K562 (cell line): Measurements from ENCODE around the gene EPHX1. TPM values are rescaled to one million over a fixed set of nuclear protein-coding genes. Genes with fewer than 3 reads are reported as not detected.

ENCODE experiments used
- CBX5 ChIP-seq: IDR thresholded peaks from 2 replicates; pipeline ENCODE4 v1.6.1; 2014; ENCODE audit warnings: low read depth, borderline replicate concordance
- EP400 ChIP-seq: fragments of 450-650 bp; IDR thresholded peaks from 2 replicates; pipeline ENCODE4 v1.6.1; 2017; ENCODE audit warnings: antibody characterized with exemption, mild to moderate bottlenecking, moderate library complexity
- EZH2 ChIP-seq: IDR thresholded peaks from 2 replicates; pipeline ENCODE4 v1.6.1; 2012; ENCODE audit warnings: low read depth, mild to moderate bottlenecking, inconsistent platforms, low read length, borderline replicate concordance
- NFIX ChIP-seq: fragments of 250-450 bp; sonication (Bioruptor Pico); IDR thresholded peaks from 2 replicates; pipeline ENCODE4 v1.4.0; 2020; ENCODE audit warnings: low read depth, mild to moderate bottlenecking, moderate library complexity
- NUFIP1 ChIP-seq: fragments of 450-650 bp; IDR thresholded peaks from 2 replicates; pipeline ENCODE4 v1.6.1; 2018; ENCODE audit not compliant: partially characterized antibody
- POLR2A ChIP-seq: fragments of 450-650 bp; conservative IDR thresholded peaks from 2 replicates; pipeline ENCODE4 v1.6.1; 2016
- SAFB2 ChIP-seq: fragments of 200-400 bp; formaldehyde crosslinking; IDR thresholded peaks from 2 replicates; pipeline ENCODE4 v1.6.1; 2018; ENCODE audit warnings: borderline replicate concordance, low read length, low read depth, moderate library complexity; ENCODE audit not compliant: severe bottlenecking
- SIN3A ChIP-seq, 2 experiments: fragments of 150-350 bp in 1 of 2; IDR thresholded peaks; 2 replicates each; pipeline ENCODE4 v1.6.1; 2011 to 2016; ENCODE audit warnings: borderline replicate concordance in 2 of 2, low read depth in 2 of 2, low read length in 2 of 2, mild to moderate bottlenecking in 2 of 2, moderate library complexity in 2 of 2; ENCODE audit not compliant: control insufficient read depth in 1 of 2
- SMARCA5 ChIP-seq: fragments of 450-650 bp; IDR thresholded peaks from 2 replicates; pipeline ENCODE4 v1.6.1; 2016
- STAT5A ChIP-seq: IDR thresholded peaks from 2 replicates; pipeline ENCODE4 v1.6.1; 2012; ENCODE audit warnings: low read length, inconsistent platforms, borderline replicate concordance
- XRCC5 ChIP-seq: fragments of 200-400 bp; formaldehyde crosslinking; IDR thresholded peaks from 2 replicates; pipeline ENCODE4 v1.6.1; 2017; ENCODE audit warnings: low read depth, mild to moderate bottlenecking, low read length
- ZNF282 ChIP-seq: sonication (generic); formaldehyde crosslinking; IDR thresholded peaks from 2 replicates; pipeline ENCODE4 v1.8.1; 2023; ENCODE audit warnings: missing genetic modification reagents
- ZSCAN29 ChIP-seq: fragments of 450-650 bp; IDR thresholded peaks from 2 replicates; pipeline ENCODE4 v1.6.1; 2017
- polyA plus RNA-seq, 8 experiments: library from polyadenylated mRNA; depleted of rRNA in 4 of 8; stranded (reverse) in 5 of 8; unstranded in 3 of 8; fragments of >200 nt; fragmentation: Nextera tagmentation in 2 of 8; fragmentation: Illumina TruSeq in 1 of 8; extraction: Ambion mirVana in 2 of 8; extraction: Trizol in 1 of 8; gene quantifications; 2 replicates each; pipeline versions ENCODE4 v1.2.1 to v1.2.3, GENCODE V29; 2011 to 2014; ENCODE audit warnings: inconsistent platforms in 1 of 8, missing spikeins in 1 of 8
- total RNA-seq, 7 experiments: library from RNA; depleted of rRNA in 6 of 7; stranded (reverse); fragments of >200 nt in 6 of 7; fragmentation: Illumina TruSeq in 2 of 7; extraction: Trizol in 2 of 7; gene quantifications; 2 replicates each; pipeline versions ENCODE4 v1.2.1 to v1.2.3, GENCODE V29; 2011 to 2021; ENCODE audit warnings: low replicate concordance in 1 of 7
- TF ChIP-seq, protein P1 (sequence below): sonication (generic); formaldehyde crosslinking; IDR thresholded peaks from 2 replicates; pipeline ENCODE4 v1.8.1; 2023; ENCODE audit warnings: mild to moderate bottlenecking, missing genetic modification reagents
- TF ChIP-seq, protein P2 (sequence below), 2 experiments: fragments of 450-650 bp; IDR thresholded peaks; 2 replicates each; pipeline ENCODE4 v1.6.1; 2016; ENCODE audit warnings: mild to moderate bottlenecking in 2 of 2, borderline replicate concordance in 1 of 2, low read depth in 1 of 2, moderate library complexity in 1 of 2
- TF ChIP-seq, protein P3 (sequence below): sonication (generic); formaldehyde crosslinking; IDR thresholded peaks from 2 replicates; pipeline ENCODE4 v1.8.1; 2023; ENCODE audit warnings: mild to moderate bottlenecking, missing genetic modification reagents

EPHX1 gene
- total and polyA plus RNA-seq, 9 of the 15 experiments (the other 6 are each of a cell fraction or from before 2014, with no cell fraction given) = 0.21 to 27.0 (median 6.7) TPM

GRCh38 chr1:225881959-225882693, 72.2 kb downstream of the EPHX1 start, which contains the start of gene TMEM63A (continued):
- TF ChIP-seq STAT5A (no peak), NUFIP1 (no peak), SAFB2 (no peak), EZH2 (no peak), NFIX (CRISPR knock-in tag) (no peak), SIN3A (IDR thresholded peaks at IDR 0.05; ENCODE audit: borderline replicate concordance in 2 of 2, control insufficient read depth in 1 of 2, low read depth in 2 of 2, low read length in 2 of 2) (peak; percentile 6 to 53; a peak in 3 of 4 replicates), XRCC5 (no peak), ZSCAN29 (no peak), POLR2A (peak; percentile 87), ZNF282 (CRISPR knock-in tag) (0 out of 2 replicates have a peak, but pooled peaks have one; percentile 69), CBX5 (0 out of 2 replicates have a peak, but pooled peaks have one; percentile 10), SMARCA5 (no peak), EP400 (peak; percentile 69; the same call in 1 of the 2 replicates)
- TF ChIP-seq, protein P1, sequence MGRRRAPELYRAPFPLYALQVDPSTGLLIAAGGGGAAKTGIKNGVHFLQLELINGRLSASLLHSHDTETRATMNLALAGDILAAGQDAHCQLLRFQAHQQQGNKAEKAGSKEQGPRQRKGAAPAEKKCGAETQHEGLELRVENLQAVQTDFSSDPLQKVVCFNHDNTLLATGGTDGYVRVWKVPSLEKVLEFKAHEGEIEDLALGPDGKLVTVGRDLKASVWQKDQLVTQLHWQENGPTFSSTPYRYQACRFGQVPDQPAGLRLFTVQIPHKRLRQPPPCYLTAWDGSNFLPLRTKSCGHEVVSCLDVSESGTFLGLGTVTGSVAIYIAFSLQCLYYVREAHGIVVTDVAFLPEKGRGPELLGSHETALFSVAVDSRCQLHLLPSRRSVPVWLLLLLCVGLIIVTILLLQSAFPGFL (CRISPR knock-in tag) = no peak
- TF ChIP-seq, protein P2, sequence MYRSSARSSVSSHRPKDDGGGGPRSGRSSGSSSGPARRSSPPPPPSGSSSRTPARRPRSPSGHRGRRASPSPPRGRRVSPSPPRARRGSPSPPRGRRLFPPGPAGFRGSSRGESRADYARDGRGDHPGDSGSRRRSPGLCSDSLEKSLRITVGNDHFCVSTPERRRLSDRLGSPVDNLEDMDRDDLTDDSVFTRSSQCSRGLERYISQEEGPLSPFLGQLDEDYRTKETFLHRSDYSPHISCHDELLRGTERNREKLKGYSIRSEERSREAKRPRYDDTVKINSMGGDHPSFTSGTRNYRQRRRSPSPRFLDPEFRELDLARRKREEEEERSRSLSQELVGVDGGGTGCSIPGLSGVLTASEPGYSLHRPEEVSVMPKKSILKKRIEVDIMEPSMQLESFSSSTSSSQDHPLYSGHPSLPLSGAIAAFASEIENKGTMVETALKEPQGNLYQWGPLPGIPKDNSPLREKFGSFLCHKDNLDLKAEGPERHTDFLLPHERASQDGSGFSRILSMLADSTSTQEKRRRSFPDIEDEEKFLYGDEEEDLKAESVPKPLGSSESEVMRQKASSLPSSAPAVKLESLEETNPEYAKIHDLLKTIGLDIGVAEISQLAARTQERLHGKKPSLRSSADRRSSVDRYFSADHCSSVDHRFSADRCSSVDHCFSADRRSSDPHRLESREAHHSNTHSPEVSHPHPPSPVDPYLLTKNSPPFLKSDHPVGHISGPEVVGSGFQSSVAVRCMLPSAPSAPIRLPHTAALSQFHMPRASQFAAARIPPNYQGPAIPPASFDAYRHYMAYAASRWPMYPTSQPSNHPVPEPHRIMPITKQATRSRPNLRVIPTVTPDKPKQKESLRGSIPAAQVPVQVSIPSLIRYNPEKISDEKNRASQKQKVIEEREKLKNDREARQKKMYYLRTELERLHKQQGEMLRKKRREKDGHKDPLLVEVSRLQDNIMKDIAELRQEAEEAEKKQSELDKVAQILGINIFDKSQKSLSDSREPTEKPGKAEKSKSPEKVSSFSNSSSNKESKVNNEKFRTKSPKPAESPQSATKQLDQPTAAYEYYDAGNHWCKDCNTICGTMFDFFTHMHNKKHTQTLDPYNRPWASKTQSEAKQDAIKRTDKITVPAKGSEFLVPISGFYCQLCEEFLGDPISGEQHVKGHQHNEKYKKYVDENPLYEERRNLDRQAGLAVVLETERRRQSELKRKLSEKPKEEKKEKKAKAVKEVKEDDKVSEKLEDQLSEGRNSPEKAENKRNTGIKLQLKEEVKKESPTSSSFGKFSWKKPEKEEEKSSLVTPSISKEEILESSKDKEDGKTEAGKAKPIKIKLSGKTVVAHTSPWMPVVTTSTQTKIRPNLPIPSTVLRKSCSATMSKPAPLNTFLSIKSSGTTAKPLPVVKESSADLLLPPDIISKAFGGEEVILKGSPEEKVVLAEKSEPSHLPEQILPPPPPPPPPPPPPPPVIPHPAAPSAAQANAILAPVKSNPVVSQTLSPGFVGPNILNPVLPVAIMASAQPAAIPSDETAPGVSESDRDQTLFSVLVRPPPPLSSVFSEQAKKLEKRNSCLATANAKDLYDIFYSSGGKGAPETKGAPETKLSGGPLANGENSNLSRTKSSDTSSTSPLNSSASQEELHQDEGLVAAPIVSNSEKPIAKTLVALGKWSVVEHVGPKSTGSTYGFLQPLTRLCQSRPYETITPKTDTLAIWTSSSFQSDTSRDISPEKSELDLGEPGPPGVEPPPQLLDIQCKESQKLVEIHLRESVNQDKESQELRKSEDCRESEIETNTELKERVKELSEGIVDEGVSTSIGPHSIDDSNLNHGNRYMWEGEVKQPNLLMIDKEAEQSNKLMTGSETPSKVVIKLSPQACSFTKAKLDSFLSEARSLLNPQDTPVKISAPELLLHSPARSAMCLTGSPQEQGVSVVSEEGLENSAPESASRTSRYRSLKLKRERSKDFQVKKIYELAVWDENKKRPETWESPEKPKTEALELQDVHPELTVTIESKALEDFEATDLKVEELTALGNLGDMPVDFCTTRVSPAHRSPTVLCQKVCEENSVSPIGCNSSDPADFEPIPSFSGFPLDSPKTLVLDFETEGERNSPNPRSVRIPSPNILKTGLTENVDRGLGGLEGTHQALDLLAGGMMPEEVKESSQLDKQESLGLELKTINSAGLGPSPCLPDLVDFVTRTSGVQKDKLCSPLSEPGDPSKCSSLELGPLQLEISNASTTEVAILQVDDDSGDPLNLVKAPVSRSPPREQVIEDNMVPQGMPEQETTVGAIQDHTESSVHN (IDR thresholded peaks at IDR 0.05; ENCODE audit: borderline replicate concordance in 1 of 2, low read depth in 1 of 2) = no peak
- TF ChIP-seq, protein P3, sequence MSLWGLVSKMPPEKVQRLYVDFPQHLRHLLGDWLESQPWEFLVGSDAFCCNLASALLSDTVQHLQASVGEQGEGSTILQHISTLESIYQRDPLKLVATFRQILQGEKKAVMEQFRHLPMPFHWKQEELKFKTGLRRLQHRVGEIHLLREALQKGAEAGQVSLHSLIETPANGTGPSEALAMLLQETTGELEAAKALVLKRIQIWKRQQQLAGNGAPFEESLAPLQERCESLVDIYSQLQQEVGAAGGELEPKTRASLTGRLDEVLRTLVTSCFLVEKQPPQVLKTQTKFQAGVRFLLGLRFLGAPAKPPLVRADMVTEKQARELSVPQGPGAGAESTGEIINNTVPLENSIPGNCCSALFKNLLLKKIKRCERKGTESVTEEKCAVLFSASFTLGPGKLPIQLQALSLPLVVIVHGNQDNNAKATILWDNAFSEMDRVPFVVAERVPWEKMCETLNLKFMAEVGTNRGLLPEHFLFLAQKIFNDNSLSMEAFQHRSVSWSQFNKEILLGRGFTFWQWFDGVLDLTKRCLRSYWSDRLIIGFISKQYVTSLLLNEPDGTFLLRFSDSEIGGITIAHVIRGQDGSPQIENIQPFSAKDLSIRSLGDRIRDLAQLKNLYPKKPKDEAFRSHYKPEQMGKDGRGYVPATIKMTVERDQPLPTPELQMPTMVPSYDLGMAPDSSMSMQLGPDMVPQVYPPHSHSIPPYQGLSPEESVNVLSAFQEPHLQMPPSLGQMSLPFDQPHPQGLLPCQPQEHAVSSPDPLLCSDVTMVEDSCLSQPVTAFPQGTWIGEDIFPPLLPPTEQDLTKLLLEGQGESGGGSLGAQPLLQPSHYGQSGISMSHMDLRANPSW (CRISPR knock-in tag) = no peak
